HepG2 (cell line): Measurements from ENCODE around the gene ADGRD1.

Source experiments
- CTCF ChIP-seq: sonication (generic); formaldehyde crosslinking; IDR thresholded peaks from 2 replicates; pipeline ENCODE4 v1.5.0; 2020; ENCODE audit warnings: mild to moderate bottlenecking, missing genetic modification reagents, moderate library complexity
- EZH2 ChIP-seq: conservative IDR thresholded peaks from 2 replicates; pipeline ENCODE4 v1.6.1; 2012; ENCODE audit warnings: mild to moderate bottlenecking, low read depth, low read length, moderate library complexity
- FOXJ3 ChIP-seq: sonication (generic); formaldehyde crosslinking; IDR thresholded peaks from 2 replicates; pipeline ENCODE4 v1.4.0; 2020; ENCODE audit warnings: missing genetic modification reagents, mild to moderate bottlenecking, borderline replicate concordance
- IRF9 ChIP-seq: sonication (generic); formaldehyde crosslinking; IDR thresholded peaks from 2 replicates; pipeline ENCODE4 v1.8.0; 2022; ENCODE audit warnings: missing genetic modification reagents, mild to moderate bottlenecking, borderline replicate concordance
- LRRFIP1 ChIP-seq: sonication (generic); formaldehyde crosslinking; conservative IDR thresholded peaks from 2 replicates; pipeline ENCODE4 v1.4.0; 2020; ENCODE audit warnings: missing genetic modification reagents
- POLR2A ChIP-seq, 2 experiments: IDR thresholded peaks; 2 replicates each; pipeline ENCODE4 v1.6.1; 2011; ENCODE audit warnings: low read depth in 2 of 2, low read length in 2 of 2, mild to moderate bottlenecking in 1 of 2, moderate library complexity in 1 of 2; ENCODE audit not compliant: insufficient read depth in 1 of 2
- RORA ChIP-seq: sonication (generic); formaldehyde crosslinking; IDR thresholded peaks from 2 replicates; pipeline ENCODE4 v1.5.0; 2020; ENCODE audit warnings: mild to moderate bottlenecking, missing genetic modification reagents, moderate library complexity
- YEATS4 ChIP-seq: sonication (generic); formaldehyde crosslinking; IDR thresholded peaks from 2 replicates; pipeline ENCODE4 v1.4.0; 2020; ENCODE audit warnings: missing genetic modification reagents, borderline replicate concordance
- ZNF136 ChIP-seq: sonication (generic); formaldehyde crosslinking; IDR thresholded peaks from 2 replicates; pipeline ENCODE4 v1.8.1; 2022; ENCODE audit warnings: low read depth, mild to moderate bottlenecking, moderate library complexity, missing genetic modification reagents
- ZNF326 ChIP-seq: sonication (generic); formaldehyde crosslinking; IDR thresholded peaks from 2 replicates; pipeline ENCODE4 v1.4.0; 2020; ENCODE audit warnings: missing genetic modification reagents, borderline replicate concordance
- ZNF576 ChIP-seq: sonication (generic); formaldehyde crosslinking; IDR thresholded peaks from 2 replicates; pipeline ENCODE4 v1.4.0; 2020; ENCODE audit warnings: mild to moderate bottlenecking, missing genetic modification reagents
- ZNF652 ChIP-seq: IDR thresholded peaks from 2 replicates; pipeline ENCODE4 v1.6.1; 2016; ENCODE audit warnings: low read depth, borderline replicate concordance
- ZNF761 ChIP-seq: sonication (generic); formaldehyde crosslinking; conservative IDR thresholded peaks from 2 replicates; pipeline ENCODE4 v1.4.0; 2020; ENCODE audit warnings: mild to moderate bottlenecking, missing genetic modification reagents
- ZNF772 ChIP-seq: sonication (generic); formaldehyde crosslinking; IDR thresholded peaks from 2 replicates; pipeline ENCODE4 v1.5.0; 2020; ENCODE audit warnings: mild to moderate bottlenecking, missing genetic modification reagents

- no peak for TF ChIP-seq ZNF136 (CRISPR knock-in tag)
- no peak for TF ChIP-seq EZH2
- TF ChIP-seq FOXJ3: no peak
- no peak for TF ChIP-seq CTCF (CRISPR knock-in tag)
- no peak for TF ChIP-seq YEATS4
- no peak for TF ChIP-seq ZNF576
- no peak for TF ChIP-seq ZNF326 (CRISPR knock-in tag)
- TF ChIP-seq RORA (CRISPR knock-in tag): no peak
- no peak for TF ChIP-seq ZNF772 (CRISPR knock-in tag)
- TF ChIP-seq LRRFIP1 (CRISPR knock-in tag): no peak
- TF ChIP-seq ZNF761 (CRISPR knock-in tag): no peak
- no peak for TF ChIP-seq ZNF652 (CRISPR knock-in tag)
- TF ChIP-seq POLR2A (IDR thresholded peaks at IDR 0.05; ENCODE audit: insufficient read depth in 1 of 2, low read depth in 2 of 2, low read length in 2 of 2): no peak
- TF ChIP-seq IRF9: no peak
Measured at GRCh38 chr12:130970165-130970907, 16.6 kb downstream of the ADGRD1 start.
